Colonic mucosa (tissue), 4 donors: ENCODE measurements around the gene UNKL. TPM values are rescaled to one million over a fixed set of nuclear protein-coding genes. Genes with fewer than 3 reads are reported as not detected.

ENCODE experiments used
- DNase-seq: peaks from one replicate; pipeline ENCODE4 v3.0.0-alpha.2; 2020
- H3K27ac ChIP-seq: fragments of 200-600 bp; one replicate; pipeline ENCODE4 v1.8.0; 2021
- H3K27me3 ChIP-seq: fragments of 200-600 bp; one replicate; pipeline ENCODE4 v1.8.0; 2021
- H3K36me3 ChIP-seq: fragments of 200-600 bp; one replicate; pipeline ENCODE4 v1.8.0; 2021
- H3K4me1 ChIP-seq: fragments of 200-600 bp; one replicate; pipeline ENCODE4 v1.8.0; 2021; ENCODE audit warnings: mild to moderate bottlenecking
- H3K4me3 ChIP-seq: fragments of 200-600 bp; one replicate; pipeline ENCODE4 v1.8.0; 2021
- H3K9ac ChIP-seq, 2 donors: one replicate each; pipeline ENCODE4 v1.7.0; 2013; ENCODE audit warnings: control low read depth in 2 of 2, low read depth in 2 of 2, low read length in 2 of 2
- H3K9me3 ChIP-seq: fragments of 200-600 bp; one replicate; pipeline ENCODE4 v1.8.0; 2021
- intact Hi-C: fragments of 100-400 bp; cut with DNase I; formaldehyde crosslinking; loops from one replicate; pipeline ENCODE4 v1.14.1; 2022
- total RNA-seq, 2 donors: library from RNA; stranded (reverse); fragmentation: NEBNext Ultra II Directional in 1 of 2; extraction: Animal tissue kit (Norgen Biotek cat#: 25700) in 1 of 2; gene quantifications; one replicate each; pipeline ENCODE4 v1.2.1, GENCODE V29; 2021
- TF ChIP-seq, protein P1 (sequence below): fragments of 200-600 bp; IDR thresholded peaks from one replicate; pipeline ENCODE4 v1.8.0; 2022; ENCODE audit warnings: antibody characterized with exemption, mild to moderate bottlenecking
- donor health status: healthy.
- donor health status: DM: no; HTN: no; CAD: no.
- donor health status: DM: no; HTN: no; CAD: no.

UNKL gene
- total RNA-seq, 2 donors from 2014 or later, result 11.1 to 11.8 TPM

GRCh38 chr16:1362807-1363206 lies 51.7 kb downstream of the UNKL start:
- Histone ChIP-seq H3K4me1 (no peaks in the 10 kb centered on the region), H3K9ac (no peak overlapping the region), H3K36me3 (peaks cover 4% of the 10 kb centered on the region), H3K4me3 (no peak overlapping the region), H3K9me3 (no peaks in the 10 kb centered on the region), H3K27me3 (no peaks in the 10 kb centered on the region), H3K27ac (no peak overlapping the region)
- intact Hi-C loops, result no loop called here
- TF ChIP-seq, protein P1, sequence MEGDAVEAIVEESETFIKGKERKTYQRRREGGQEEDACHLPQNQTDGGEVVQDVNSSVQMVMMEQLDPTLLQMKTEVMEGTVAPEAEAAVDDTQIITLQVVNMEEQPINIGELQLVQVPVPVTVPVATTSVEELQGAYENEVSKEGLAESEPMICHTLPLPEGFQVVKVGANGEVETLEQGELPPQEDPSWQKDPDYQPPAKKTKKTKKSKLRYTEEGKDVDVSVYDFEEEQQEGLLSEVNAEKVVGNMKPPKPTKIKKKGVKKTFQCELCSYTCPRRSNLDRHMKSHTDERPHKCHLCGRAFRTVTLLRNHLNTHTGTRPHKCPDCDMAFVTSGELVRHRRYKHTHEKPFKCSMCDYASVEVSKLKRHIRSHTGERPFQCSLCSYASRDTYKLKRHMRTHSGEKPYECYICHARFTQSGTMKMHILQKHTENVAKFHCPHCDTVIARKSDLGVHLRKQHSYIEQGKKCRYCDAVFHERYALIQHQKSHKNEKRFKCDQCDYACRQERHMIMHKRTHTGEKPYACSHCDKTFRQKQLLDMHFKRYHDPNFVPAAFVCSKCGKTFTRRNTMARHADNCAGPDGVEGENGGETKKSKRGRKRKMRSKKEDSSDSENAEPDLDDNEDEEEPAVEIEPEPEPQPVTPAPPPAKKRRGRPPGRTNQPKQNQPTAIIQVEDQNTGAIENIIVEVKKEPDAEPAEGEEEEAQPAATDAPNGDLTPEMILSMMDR, result no peak
- DNase-seq, result no peak

DNA sequence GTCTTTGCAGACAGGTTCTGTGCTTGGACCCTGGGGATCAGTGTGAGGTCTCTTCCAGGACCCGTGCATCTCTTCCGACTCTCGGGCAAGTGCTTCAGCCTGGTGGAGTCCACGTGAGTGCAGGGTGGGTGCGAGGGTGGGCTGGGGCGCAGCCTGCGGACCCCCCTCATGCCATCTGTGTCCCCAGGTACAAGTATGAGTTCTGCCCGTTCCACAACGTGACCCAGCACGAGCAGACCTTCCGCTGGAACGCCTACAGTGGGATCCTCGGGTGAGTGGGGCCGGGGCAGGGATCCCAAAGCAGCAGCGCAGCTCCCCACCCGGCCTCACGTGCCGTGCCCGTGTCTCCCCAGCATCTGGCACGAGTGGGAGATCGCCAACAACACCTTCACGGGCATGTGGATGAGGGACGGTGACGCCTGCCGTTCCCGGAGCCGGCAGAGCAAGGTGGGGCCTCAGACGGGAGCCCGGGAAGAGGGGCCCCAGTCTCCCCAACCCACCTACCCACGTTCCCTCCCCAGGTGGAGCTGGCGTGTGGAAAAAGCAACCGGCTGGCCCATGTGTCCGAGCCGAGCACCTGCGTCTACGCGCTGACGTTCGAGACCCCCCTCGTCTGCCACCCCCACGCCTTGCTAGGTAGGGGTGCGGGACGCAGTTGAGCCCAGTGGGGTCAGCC lies 52.7 kb downstream of the UNKL start:
- Histone ChIP-seq H3K27ac (no peak overlapping the region), H3K36me3 (peaks cover 4% of the 10 kb centered on the region), H3K9ac (no peak overlapping the region), H3K9me3 (no peaks in the 10 kb centered on the region), H3K4me1 (no peaks in the 10 kb centered on the region), H3K4me3 (no peak overlapping the region), H3K27me3 (no peaks in the 10 kb centered on the region)
- intact Hi-C loops, result no loop called here
- TF ChIP-seq, protein P1, result no peak
- DNase-seq, result no peak

DNA sequence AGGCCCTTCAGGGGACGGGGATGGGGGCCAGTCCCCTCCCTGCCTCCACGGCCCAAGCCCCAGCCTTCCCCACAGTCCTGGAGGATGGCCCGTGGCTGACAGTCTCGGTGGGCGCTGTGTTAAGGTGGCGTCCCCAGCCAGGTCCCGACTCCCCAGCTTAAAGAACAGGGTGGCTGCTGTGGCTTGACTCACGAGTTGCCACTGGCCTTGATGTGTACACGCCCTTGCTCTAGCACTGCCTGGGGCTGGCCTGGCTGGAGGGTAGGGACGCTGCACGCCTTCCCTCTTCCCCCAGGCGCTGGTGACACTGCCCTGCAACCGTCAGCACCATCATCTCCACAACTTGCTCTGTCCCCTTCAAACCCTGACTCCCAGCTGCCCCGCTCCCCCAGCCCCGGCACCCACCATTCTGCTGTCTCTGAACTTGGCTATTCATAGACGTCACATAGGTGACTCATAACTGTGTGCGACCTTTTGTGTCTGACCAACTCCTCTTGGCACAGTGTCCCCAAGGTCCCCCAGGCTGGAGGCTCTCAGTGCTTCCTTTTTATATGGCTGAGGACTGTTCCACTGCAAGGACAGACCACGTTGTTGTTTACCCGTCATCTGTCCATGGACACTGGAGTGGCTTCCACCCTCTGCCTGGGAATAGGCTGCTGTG lies 56.5 kb downstream of the UNKL start:
- no peak for DNase-seq
- Histone ChIP-seq H3K36me3 (peaks cover 4% of the 10 kb centered on the region), H3K9ac (no peak overlapping the region)

DNA sequence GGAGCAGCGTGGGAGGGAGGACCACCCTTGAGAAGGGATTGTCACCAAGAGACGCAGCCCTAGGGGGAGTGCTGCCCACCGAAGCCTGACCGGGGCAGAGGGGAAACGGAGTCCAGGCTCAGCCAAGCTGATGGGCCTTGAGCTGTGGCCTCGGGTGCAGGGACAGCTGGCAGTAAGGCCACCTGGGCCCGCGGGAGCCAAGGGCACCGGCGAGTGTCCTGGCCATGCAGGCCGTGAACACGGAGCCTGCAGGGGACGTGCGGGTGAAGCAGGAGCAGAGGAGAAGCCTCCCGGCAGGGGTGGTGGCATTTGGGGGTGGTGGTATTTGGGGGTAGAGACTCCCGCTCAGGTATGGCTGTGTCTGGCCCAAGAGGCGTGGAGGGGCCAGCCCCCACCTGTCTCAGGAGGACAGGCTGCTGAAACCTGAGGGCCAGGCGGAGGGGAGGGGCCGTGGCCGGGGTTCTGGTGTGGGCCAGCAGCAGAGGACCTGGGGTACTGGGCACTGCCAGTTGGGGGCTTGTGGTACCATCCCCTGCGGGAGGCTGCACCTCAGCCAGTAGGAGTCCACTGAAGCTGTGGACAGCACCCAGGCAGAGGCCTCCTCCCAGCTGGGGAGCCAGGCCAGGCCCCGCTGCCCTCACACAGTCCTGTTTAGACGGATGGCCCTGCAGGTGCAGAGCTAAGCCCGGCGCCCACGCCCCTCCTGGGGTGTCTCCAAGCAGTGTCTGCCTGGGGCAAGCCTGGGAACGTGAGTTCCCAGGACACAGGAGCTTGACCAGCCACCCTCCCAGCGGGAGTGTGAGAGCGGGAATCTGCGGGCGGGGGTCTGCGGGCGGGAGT lies 58.2 kb downstream of the UNKL start:
- Histone ChIP-seq H3K4me1 (peaks cover 4% of the 10 kb centered on the region), H3K27ac (no peak overlapping the region), H3K9me3 (no peaks in the 10 kb centered on the region), H3K9ac (no peak overlapping the region), H3K27me3 (no peaks in the 10 kb centered on the region), H3K4me3 (no peak overlapping the region), H3K36me3 (no peaks in the 10 kb centered on the region)
- no peak for DNase-seq
- intact Hi-C loops, result no loop called here
- TF ChIP-seq, protein P1, result no peak

More for the DNA sequence above, 56.5 kb downstream of the UNKL start:
- TF ChIP-seq, protein P1, result no peak
- Histone ChIP-seq H3K27me3 (no peaks in the 10 kb centered on the region), H3K9me3 (no peaks in the 10 kb centered on the region), H3K27ac (no peak overlapping the region), H3K4me1 (no peaks in the 10 kb centered on the region), H3K4me3 (no peak overlapping the region)
- intact Hi-C loops, result no loop called here

DNA sequence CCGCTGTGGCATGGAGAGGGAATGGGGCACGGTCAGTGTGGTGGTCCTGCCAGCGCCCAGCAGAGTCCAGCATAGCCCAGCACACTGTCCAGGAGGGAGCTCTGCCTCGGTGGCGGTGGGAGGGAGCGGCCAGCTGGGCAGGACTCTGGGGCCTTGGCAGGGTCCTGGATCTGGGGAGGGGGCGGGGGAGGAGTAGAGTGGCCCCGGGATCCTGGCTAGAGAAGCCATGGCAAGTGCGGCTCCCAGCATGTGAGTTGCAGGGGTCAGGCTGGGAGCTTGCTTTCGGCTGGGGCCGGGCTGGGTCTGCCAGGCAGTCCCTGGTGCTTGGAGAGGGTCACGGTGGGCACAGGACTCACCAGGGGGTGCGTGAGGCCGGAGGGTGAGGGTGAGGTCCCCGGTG lies 58.9 kb downstream of the UNKL start:
- no peak for DNase-seq
- Histone ChIP-seq H3K4me3 (no peak overlapping the region), H3K9ac (no peak overlapping the region), H3K27me3 (no peaks in the 10 kb centered on the region), H3K9me3 (no peaks in the 10 kb centered on the region), H3K4me1 (peaks cover 4% of the 10 kb centered on the region), H3K27ac (no peak overlapping the region), H3K36me3 (no peaks in the 10 kb centered on the region)
- intact Hi-C loops, result no loop called here
- TF ChIP-seq, protein P1, result no peak
